ENCODE measurements around the gene HRG. TPM values are rescaled to one million over a fixed set of nuclear protein-coding genes. Genes with fewer than 3 reads are reported as not detected.
A peak's percentile ranks its signal among the peaks of the same experiment; 100 is the strongest.

HRG gene
- total and polyA plus RNA-seq, 7 donors = not detected

DNA sequence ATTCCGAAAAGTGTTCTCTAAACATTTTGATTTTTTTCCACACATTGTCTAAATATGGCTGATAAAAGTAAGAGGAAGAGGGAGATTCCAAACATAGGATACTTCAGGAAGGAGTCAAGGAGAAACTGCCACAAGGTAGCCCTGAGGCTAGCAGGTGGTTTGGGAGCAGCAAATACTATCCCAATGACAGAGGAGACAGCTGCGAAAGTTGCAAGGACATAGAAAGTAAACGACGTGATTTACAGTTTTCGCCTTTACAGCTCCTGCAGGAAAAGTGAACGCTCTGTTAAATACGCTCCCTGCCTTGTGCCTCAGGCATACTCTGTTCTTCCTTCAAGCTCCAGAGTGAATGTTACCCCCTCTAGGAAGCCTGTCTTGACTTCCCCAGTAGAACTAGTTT, 29.3 kb upstream of the HRG start:
- 55 to 62% (median 60%) methylated on average over 7 of the region's 7 CpGs for WGBS, 3 donors
- DNase-seq (no peak), ATAC-seq (no peak)
- H3K9me3 ChIP-seq = no peaks in the 10 kb centered on the region
- H3K4me1 ChIP-seq = no peaks in the 10 kb centered on the region
- peaks cover 0 to 13% (median 0%) of the 10 kb centered on the region in 3 donors for H3K27me3 ChIP-seq (ENCODE audit: insufficient read depth in 3 of 3, low read length in 2 of 3)
- H3K27ac ChIP-seq = no peak overlapping the region
- TF ChIP-seq, protein P1, sequence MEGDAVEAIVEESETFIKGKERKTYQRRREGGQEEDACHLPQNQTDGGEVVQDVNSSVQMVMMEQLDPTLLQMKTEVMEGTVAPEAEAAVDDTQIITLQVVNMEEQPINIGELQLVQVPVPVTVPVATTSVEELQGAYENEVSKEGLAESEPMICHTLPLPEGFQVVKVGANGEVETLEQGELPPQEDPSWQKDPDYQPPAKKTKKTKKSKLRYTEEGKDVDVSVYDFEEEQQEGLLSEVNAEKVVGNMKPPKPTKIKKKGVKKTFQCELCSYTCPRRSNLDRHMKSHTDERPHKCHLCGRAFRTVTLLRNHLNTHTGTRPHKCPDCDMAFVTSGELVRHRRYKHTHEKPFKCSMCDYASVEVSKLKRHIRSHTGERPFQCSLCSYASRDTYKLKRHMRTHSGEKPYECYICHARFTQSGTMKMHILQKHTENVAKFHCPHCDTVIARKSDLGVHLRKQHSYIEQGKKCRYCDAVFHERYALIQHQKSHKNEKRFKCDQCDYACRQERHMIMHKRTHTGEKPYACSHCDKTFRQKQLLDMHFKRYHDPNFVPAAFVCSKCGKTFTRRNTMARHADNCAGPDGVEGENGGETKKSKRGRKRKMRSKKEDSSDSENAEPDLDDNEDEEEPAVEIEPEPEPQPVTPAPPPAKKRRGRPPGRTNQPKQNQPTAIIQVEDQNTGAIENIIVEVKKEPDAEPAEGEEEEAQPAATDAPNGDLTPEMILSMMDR (IDR thresholded peaks at IDR 0.05) = no peak
- no peaks in the 10 kb centered on the region for H3K36me3 ChIP-seq (ENCODE audit: insufficient read depth in 1 of 2, low read depth in 1 of 2)
- intact Hi-C loops (cut with DNase I) = no loop called here
- no peak overlapping the region for H3K4me3 ChIP-seq

DNA sequence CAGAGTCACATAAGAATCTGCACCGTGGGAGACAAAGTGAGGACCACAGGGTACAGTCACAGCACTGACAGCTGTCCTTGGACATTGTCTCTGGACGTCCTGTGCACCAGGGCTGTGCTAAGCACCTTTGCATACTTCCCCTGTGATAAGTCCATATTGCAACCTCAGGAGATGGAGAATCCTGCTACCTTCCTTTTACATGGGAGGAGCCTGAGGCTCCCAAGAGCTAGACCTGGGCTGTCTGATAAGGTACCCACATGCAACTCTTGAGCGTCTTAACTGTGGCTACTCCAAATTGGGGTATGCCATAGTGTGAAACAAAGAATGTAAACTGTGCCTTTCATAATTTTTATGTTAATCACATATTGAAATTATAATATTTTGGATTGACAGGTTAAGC, 28.1 kb upstream of the HRG start:
- TF ChIP-seq, protein P1 (IDR thresholded peaks at IDR 0.05) = no peak
- no peak overlapping the region for H3K4me3 ChIP-seq
- no peaks in the 10 kb centered on the region for H3K9me3 ChIP-seq
- 59 to 73% (median 60%) methylated on average over 3 of the region's 3 CpGs for WGBS, 3 donors
- intact Hi-C loops (cut with DNase I) = no loop called here
- ATAC-seq = no peak
- no peaks in the 10 kb centered on the region for H3K36me3 ChIP-seq (ENCODE audit: insufficient read depth in 1 of 2, low read depth in 1 of 2)
- no peaks in the 10 kb centered on the region for H3K4me1 ChIP-seq
- no peak for DNase-seq
- H3K27me3 ChIP-seq (ENCODE audit: insufficient read depth in 3 of 3, low read length in 2 of 3) = peaks cover 0 to 19% (median 0%) of the 10 kb centered on the region in 3 donors
- H3K27ac ChIP-seq = no peak overlapping the region

DNA sequence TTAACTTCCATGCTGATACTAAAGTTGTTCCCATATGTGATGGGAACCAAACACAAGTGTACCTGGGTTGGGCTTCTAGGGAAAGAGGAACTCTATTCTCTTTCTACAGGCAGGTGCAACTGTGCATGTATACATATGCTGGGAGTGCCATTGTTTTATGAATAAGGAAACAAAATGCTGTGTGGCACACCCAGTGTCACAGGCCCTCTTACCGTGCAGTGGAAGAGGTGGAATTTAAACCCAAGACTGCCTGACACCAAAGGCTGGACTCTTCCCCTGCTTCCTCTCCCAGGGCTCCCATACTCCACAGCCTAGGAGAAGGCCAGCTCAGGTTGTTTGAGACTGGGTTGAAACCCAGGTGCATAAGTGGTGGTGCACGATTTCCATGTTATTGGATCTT, 27.6 kb upstream of the HRG start:
- intact Hi-C loops (cut with DNase I) = no loop called here
- TF ChIP-seq, protein P1 (IDR thresholded peaks at IDR 0.05) = no peak
- ATAC-seq = no peak
- Histone ChIP-seq H3K27me3 (ENCODE audit: insufficient read depth in 3 of 3, low read length in 2 of 3) (peaks cover 1 to 25% (median 4%) of the 10 kb centered on the region in 3 donors), H3K4me3 (no peak overlapping the region), H3K27ac (no peak overlapping the region), H3K9me3 (no peaks in the 10 kb centered on the region), H3K4me1 (no peaks in the 10 kb centered on the region), H3K36me3 (ENCODE audit: insufficient read depth in 1 of 2, low read depth in 1 of 2) (no peaks in the 10 kb centered on the region)
- 78 to 85% (median 81%) methylated on average over 2 of the region's 2 CpGs for WGBS, 3 donors
- no peak for DNase-seq

DNA sequence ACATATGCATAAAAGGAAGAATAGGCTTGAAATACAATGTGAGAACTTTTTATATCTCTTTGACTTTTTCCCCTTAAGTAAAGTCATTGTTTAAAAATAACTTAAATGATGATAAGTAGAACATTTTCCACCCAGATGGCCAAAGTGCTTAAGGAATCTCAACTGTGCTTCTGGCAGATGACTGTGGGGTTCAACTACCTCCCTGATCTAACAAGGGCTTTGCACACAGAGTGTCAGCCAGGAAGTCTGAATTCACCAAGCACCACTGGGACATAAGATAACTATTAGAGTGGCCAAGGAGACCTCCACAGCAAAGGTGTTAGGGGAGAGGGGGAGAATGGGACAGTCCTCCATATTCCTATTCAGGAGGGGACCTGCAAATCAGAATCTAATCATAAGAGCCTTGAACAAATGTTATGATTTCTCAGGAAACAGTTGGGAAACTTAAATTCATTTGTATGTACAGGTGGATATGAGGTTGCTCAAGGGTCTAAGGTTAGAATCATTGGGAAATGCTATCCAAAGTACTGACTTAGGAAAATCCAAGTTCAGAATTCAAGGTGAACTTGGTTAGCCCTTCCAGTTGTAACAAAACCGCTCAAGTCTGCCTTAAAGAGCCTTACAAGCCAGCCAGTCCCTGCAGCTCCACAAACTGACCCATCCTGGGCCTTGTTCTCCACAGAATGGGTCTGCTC, 25.9 kb upstream of the HRG start, which contains the start of gene FETUB:
TSS of gene FETUB (plus strand) at position 622 of the 695 bp plus-strand sequence. CDS start at position 684, 62 bp downstream.
- TF ChIP-seq, protein P1 (IDR thresholded peaks at IDR 0.05) = no peak
- ATAC-seq (no peak), DNase-seq (no peak)
- Histone ChIP-seq H3K4me1 (no peaks in the 10 kb centered on the region), H3K9me3 (no peaks in the 10 kb centered on the region), H3K4me3 (no peak within 1 kb of the TSS), H3K36me3 (ENCODE audit: insufficient read depth in 1 of 2, low read depth in 1 of 2) (no peaks in the 10 kb centered on the region), H3K27ac (no peak within 1 kb of the TSS), H3K27me3 (ENCODE audit: insufficient read depth in 3 of 3, low read length in 2 of 3) (peaks cover 2 to 31% (median 4%) of the 10 kb centered on the region in 3 donors)
- WGBS, 3 donors = 75 to 96% (median 88%) methylated on average over 1 of the region's 1 CpG
- intact Hi-C loops (cut with DNase I) = no loop called here

DNA sequence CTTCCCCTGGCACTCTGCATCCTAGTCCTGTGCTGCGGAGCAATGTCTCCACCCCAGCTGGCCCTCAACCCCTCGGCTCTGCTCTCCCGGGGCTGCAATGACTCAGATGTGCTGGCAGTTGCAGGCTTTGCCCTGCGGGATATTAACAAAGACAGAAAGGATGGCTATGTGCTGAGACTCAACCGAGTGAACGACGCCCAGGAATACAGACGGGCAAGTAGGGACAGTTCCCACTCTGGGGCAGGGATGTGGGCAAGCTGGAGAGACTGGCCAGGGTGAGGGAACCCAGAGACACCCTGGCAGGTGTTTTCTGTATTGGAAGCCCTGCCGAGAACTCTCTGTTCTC, 25.4 kb upstream of the HRG start:
- DNase-seq = peak in 1 of 2 donors; percentile 50
- Histone ChIP-seq H3K4me3 (no peak overlapping the region), H3K27me3 (ENCODE audit: insufficient read depth in 3 of 3, low read length in 2 of 3) (peaks cover 2 to 31% (median 4%) of the 10 kb centered on the region in 3 donors), H3K27ac (no peak overlapping the region), H3K36me3 (ENCODE audit: insufficient read depth in 1 of 2, low read depth in 1 of 2) (no peaks in the 10 kb centered on the region), H3K9me3 (no peaks in the 10 kb centered on the region), H3K4me1 (no peaks in the 10 kb centered on the region)
- TF ChIP-seq, protein P1 (IDR thresholded peaks at IDR 0.05) = no peak
- 20 to 30% (median 24%) methylated on average over 9 of the region's 9 CpGs for WGBS, 3 donors
- ATAC-seq = no peak
- intact Hi-C loops (cut with DNase I) = no loop called here

Measured in psoas muscle (tissue), 8 donors.